ENCODE data around the gene ICAM3.
A peak's percentile ranks its signal among the peaks of the same experiment; 100 is the strongest.

Gene ICAM3

DNA sequence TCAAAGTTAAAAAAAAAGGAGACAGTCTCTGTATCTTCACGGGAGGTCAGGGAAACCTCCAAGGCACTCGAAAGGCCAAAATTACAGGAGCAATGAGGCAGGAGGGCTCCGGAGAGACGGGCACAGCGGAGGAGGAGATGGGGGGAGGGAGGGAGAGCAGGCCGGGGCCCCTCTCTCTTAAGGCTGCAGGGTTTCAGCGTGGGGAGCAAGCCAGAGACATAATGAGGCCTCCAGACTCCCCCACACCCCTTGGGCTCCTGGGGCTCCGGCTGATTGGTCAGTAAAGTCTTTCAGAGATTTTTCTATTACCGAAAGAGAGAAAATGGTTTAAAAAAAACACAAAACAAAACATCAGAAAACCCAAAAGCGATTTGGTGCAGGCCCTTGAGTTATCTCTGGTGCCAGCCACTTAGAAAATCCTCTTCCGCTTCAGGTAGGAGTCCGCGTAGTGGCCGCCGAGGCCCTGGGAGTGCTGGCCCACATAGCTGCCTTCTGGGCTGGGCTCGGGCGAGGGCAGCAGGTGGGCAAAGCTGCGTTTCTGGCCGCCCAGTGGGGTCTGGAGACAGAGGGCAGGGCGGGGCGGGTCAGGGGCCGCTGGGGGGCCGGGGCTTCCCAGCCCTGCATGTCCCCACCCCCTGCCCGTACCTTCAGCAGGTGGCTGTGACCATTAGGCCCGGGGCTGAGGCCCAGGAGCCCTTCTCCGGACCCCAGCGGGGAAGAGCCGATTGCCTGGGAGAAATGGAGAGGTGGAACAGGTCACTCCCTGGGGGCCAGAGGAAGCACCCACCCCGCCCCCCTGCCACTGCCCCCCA lies 22.2 kb downstream of the ICAM3 start:
- ChIA-PET CTCF (interaction anchor here (1.1 kb wide), 1 partner anchor 71 kb away, joined by 3 read pairs; no protein-coding TSS in a partner anchor), POLR2A (interaction anchor here (0.9 to 2.2 kb wide), 4 partner anchors 16 to 63 kb away, joined by 3 to 7 read pairs (median 6); partner anchors contain the start of genes ICAM5, RAVER1 and TYK2)
- no peak for DNase-seq (ENCODE audit: extremely low spot score)
- TF ChIP-seq FOXM1 (IDR thresholded peaks at IDR 0.05; ENCODE audit: borderline replicate concordance) (no peak), FOXA1 (IDR thresholded peaks at IDR 0.05) (no peak), FOXK2 (IDR thresholded peaks at IDR 0.05) (no peak), HDGF (IDR thresholded peaks at IDR 0.05; ENCODE audit: borderline replicate concordance) (no peak), NFRKB (IDR thresholded peaks at IDR 0.05) (no peak), ZNF384 (IDR thresholded peaks at IDR 0.05) (no peak), SUZ12 (IDR thresholded peaks at IDR 0.05) (no peak), L3MBTL2 (conservative IDR thresholded peaks at IDR 0.05) (no peak)
- TF ChIP-seq, protein P1, sequence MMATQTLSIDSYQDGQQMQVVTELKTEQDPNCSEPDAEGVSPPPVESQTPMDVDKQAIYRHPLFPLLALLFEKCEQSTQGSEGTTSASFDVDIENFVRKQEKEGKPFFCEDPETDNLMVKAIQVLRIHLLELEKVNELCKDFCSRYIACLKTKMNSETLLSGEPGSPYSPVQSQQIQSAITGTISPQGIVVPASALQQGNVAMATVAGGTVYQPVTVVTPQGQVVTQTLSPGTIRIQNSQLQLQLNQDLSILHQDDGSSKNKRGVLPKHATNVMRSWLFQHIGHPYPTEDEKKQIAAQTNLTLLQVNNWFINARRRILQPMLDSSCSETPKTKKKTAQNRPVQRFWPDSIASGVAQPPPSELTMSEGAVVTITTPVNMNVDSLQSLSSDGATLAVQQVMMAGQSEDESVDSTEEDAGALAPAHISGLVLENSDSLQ (IDR thresholded peaks at IDR 0.05), result no peak

DNA sequence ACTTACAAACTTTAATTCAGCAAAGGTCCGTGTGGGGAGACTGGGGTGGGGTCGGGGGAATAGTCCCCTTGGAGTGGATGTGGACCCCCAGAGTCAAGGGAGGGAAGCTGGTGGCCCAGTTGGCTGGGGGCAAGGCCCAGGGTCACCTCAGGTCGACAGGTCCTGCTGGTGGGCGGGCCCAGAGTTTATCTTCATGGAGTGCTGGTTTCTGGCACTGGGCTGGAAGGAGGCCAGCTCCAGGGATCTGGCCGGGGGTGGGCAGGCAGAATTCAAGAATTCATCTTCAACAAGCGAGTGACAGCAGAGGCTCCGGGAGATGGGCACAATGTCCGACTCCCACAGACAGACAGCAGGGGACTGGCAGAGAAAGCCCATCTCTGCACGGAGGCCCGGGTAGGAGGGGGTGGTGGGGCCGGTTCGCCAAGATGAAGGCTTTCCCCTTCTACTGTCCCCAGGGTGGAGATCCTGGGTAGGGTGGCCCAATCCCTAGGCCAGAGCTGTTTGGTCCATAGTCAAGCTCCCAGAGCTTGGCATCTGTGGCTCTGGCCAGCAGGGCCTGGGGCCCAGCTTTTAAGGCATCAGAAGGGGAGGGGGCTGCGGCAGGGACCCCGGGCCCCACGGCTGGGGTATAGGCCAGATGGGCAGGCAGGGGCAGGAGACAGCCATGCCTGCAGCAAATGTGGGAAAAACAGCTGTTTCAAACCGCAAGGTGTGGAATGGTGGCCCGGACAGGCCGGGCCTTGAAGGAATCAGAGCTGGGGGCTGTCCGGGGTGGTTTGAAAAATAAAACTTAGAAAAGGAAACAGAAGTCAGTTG lies 23.0 kb downstream of the ICAM3 start:
- peak; percentile 22 for DNase-seq (ENCODE audit: extremely low spot score)
- CTCF ChIA-PET, result interaction anchor here (1.1 kb wide), 1 partner anchor 72 kb away, joined by 3 read pairs; no protein-coding TSS in a partner anchor
- POLR2A ChIA-PET, result interaction anchor here (0.7 to 2.2 kb wide), 4 partner anchors 17 to 64 kb away, joined by 3 to 7 read pairs (median 4); partner anchors contain the start of genes ICAM5, RAVER1 and TYK2
- TF ChIP-seq ZNF384 (IDR thresholded peaks at IDR 0.05), result no peak
- no peak for TF ChIP-seq SUZ12 (IDR thresholded peaks at IDR 0.05)
- no peak for TF ChIP-seq LEF1 (IDR thresholded peaks at IDR 0.05; ENCODE audit: borderline replicate concordance)
- TF ChIP-seq HDGF (IDR thresholded peaks at IDR 0.05; ENCODE audit: borderline replicate concordance), result no peak
- TF ChIP-seq FOXK2 (IDR thresholded peaks at IDR 0.05), result no peak
- TF ChIP-seq NFRKB (IDR thresholded peaks at IDR 0.05), result no peak

DNA sequence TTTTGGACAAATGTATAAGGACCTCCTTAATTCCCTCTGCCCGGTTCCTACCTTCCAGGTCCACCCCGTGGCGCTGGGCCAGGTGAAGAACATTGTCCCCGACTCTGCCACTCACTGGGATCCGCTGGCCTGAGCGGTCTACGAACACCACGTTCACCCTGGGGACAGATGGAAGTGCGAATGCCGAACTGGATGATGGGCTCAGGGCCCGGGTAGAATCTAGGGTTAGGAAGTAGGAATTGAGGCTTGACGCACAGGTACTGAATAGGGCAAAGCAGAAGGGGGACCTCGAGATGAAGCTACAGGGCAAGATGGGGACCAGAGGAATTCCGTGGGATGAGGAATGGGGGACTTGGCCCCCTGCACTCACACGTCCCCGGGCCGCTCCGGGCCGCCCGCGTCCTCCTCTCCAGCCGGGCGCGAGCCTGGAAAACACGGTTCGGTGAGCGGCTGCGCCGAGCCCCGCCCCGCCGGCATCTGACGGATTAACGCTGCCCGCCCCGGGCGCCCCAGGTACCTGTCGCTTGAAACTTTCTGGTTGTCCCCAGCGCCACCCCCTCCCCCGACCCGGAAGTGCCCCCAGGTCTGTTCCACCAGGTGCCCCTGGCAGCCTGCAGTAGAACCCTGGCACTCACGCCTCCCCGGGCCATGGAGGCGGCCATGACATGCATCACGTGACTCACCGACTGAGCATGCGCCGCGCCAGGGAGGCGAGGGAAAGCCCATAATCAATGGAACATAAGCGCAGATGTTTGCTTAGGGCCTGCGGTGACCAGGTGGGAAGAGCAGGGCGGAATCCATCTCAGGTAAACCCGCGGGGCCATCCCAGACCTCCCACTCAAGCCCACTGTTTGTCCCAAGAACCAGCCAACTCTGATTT lies 23.8 kb downstream of the ICAM3 start, which contains the start of gene FDX2:
Gene FDX2, minus strand, starts transcription at position 681 of the 880 bp plus-strand sequence. Its CDS starts 19 bp downstream, at position 662.
- DNase-seq (ENCODE audit: extremely low spot score), result peak; percentile 91
- CTCF ChIA-PET, result interaction anchor here (0.6 kb wide), 1 partner anchor 65 kb away, joined by 5 read pairs; the partner anchor contains the start of gene TYK2
- POLR2A ChIA-PET, result interaction anchor here (0.7 to 2.2 kb wide), 7 partner anchors 10 to 44 kb away, joined by 3 to 10 read pairs (median 5); partner anchors contain the start of genes ICAM5 and RAVER1
- peak; percentile 63 for TF ChIP-seq L3MBTL2 (conservative IDR thresholded peaks at IDR 0.05)
- no peak for TF ChIP-seq LEF1 (IDR thresholded peaks at IDR 0.05; ENCODE audit: borderline replicate concordance)
- no peak for TF ChIP-seq NFRKB (IDR thresholded peaks at IDR 0.05)
- TF ChIP-seq TARDBP (IDR thresholded peaks at IDR 0.05), result no peak
- TF ChIP-seq ELF4 (IDR thresholded peaks at IDR 0.05), result 0 out of 2 replicates have a peak, but pooled peaks have one; percentile 49

DNA sequence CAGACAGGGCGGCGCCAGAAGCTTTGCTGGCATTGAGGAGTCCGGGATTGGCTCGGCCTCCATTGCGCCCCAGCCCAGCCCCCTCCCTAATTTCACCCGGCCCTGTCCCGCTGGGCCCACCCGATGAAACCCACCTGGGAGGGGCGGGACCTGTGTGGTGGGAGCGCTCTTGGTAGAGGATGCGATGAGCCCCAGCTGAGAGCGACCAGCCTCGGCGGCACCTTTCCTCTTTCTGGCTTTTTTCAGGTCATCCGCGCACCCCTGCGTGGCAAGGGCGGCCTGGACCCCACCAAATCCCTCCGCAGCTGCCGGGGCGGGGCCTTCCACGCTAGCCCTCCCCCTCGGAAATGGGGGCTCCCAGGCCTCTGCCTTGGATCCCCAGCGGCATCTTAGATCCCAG lies 30.0 kb downstream of the ICAM3 start, which contains the start of gene ZGLP1:
Gene ZGLP1, minus strand, starts transcription at position 393 of the 400 bp plus-strand sequence.
- DNase-seq (ENCODE audit: extremely low spot score), result no peak
- ChIA-PET POLR2A (no interaction called here), CTCF (interaction anchor here (0.6 kb wide), 1 partner anchor 36 kb away, joined by 5 read pairs; no protein-coding TSS in a partner anchor)
- TF ChIP-seq FOXM1 (IDR thresholded peaks at IDR 0.05; ENCODE audit: borderline replicate concordance) (no peak), FOXK2 (IDR thresholded peaks at IDR 0.05) (no peak), ELF4 (IDR thresholded peaks at IDR 0.05) (no peak)

DNA sequence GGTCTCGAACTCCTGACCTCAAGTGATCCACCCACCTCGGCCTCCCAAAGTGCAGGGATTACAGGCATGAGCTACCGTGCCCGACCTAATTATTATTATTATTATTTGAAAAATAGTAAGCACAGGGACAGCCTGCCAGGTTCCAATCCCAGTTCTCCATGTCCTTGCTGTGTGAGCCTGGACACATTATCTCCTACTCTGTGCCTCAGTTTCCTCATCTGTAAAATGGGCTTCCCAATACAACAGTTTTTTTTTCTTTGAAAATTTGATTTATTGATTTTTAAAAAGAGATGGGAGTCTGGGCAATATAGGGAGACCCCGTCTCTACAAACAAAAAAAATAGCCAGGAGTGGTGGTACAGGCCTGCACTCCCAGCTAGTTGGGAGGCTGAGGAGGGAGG lies 33.1 kb downstream of the ICAM3 start:
- DNase-seq (ENCODE audit: extremely low spot score), result no peak
- ChIA-PET POLR2A (interaction anchor here (1.4 to 1.6 kb wide), 3 partner anchors 8 to 27 kb away, joined by 4 to 7 read pairs (median 5); partner anchors contain the start of gene RAVER1), CTCF (no interaction called here)
- TF ChIP-seq CTBP1 (IDR thresholded peaks at IDR 0.05; ENCODE audit: borderline replicate concordance), result no peak
- no peak for TF ChIP-seq ARNT (IDR thresholded peaks at IDR 0.05)
- no peak for TF ChIP-seq ZNF384 (IDR thresholded peaks at IDR 0.05)
- TF ChIP-seq SP1 (IDR thresholded peaks at IDR 0.05), result no peak
- no peak for TF ChIP-seq FOXM1 (IDR thresholded peaks at IDR 0.05; ENCODE audit: borderline replicate concordance)
- no peak for TF ChIP-seq NFRKB (IDR thresholded peaks at IDR 0.05)
- TF ChIP-seq LEF1 (IDR thresholded peaks at IDR 0.05; ENCODE audit: borderline replicate concordance), result no peak
- TF ChIP-seq L3MBTL2 (conservative IDR thresholded peaks at IDR 0.05), result no peak
- TF ChIP-seq HDGF (IDR thresholded peaks at IDR 0.05; ENCODE audit: borderline replicate concordance), result no peak
- TF ChIP-seq FOXA1 (IDR thresholded peaks at IDR 0.05), result no peak
- no peak for TF ChIP-seq SUZ12 (IDR thresholded peaks at IDR 0.05)
- TF ChIP-seq TARDBP (IDR thresholded peaks at IDR 0.05), result no peak
- no peak for TF ChIP-seq FOXK2 (IDR thresholded peaks at IDR 0.05)
- TF ChIP-seq, protein P1 (IDR thresholded peaks at IDR 0.05), result no peak
- TF ChIP-seq BHLHE40 (IDR thresholded peaks at IDR 0.05; ENCODE audit: borderline replicate concordance), result no peak

Measured in HEK293T (cell line).